Lung (tissue), 12 donors: ENCODE data around the gene CCL27. TPM values are rescaled to one million over a fixed set of nuclear protein-coding genes. Genes with fewer than 3 reads are reported as not detected.

Experiments
- ATAC-seq: fragments of 200-7000 bp; cut with Tn5 transposase; one replicate; pipeline ENCODE4 v1.9.1; 2020; ENCODE audit warnings: moderate number of reproducible peaks; ENCODE audit not compliant: insufficient read depth, low FRiP score
- DNase-seq, 3 donors: peaks; one replicate each; pipeline ENCODE4 v3.0.0-alpha.2; 2013 to 2017
- H3K27ac ChIP-seq, 2 donors: one replicate each; pipeline ENCODE4 v1.5.1; 2013; ENCODE audit warnings: mild to moderate bottlenecking in 2 of 2, moderate library complexity in 2 of 2, control low read depth in 1 of 2, inconsistent platforms in 1 of 2, low read depth in 1 of 2, low read length in 1 of 2
- H3K27me3 ChIP-seq, 3 donors: one replicate each; pipeline ENCODE4 v1.5.1; 2013; ENCODE audit warnings: low read length in 2 of 3; ENCODE audit not compliant: control insufficient read depth in 3 of 3, insufficient read depth in 3 of 3
- H3K36me3 ChIP-seq, 4 donors: one replicate each; pipeline ENCODE4 v1.5.1; 2013; ENCODE audit warnings: low read length in 4 of 4, mild to moderate bottlenecking in 1 of 4, moderate library complexity in 1 of 4; ENCODE audit not compliant: control insufficient read depth in 4 of 4, insufficient read depth in 4 of 4
- H3K4me1 ChIP-seq, 5 donors: one replicate each; pipeline ENCODE4 v1.5.1; 2013; ENCODE audit warnings: low read length in 5 of 5, mild to moderate bottlenecking in 2 of 5, moderate library complexity in 1 of 5; ENCODE audit not compliant: control insufficient read depth in 5 of 5, insufficient read depth in 5 of 5
- H3K4me3 ChIP-seq: one replicate; pipeline ENCODE4 v1.5.1; 2013; ENCODE audit warnings: mild to moderate bottlenecking, control low read depth, moderate library complexity
- H3K9ac ChIP-seq, 2 donors: one replicate each; pipeline ENCODE4 v1.5.1; 2013; ENCODE audit warnings: low read length in 2 of 2, control low read depth in 1 of 2; ENCODE audit not compliant: insufficient read depth in 1 of 2
- H3K9me3 ChIP-seq, 4 donors: one replicate each; pipeline ENCODE4 v1.5.1; 2013; ENCODE audit warnings: low read length in 3 of 4, mild to moderate bottlenecking in 1 of 4, moderate library complexity in 1 of 4; ENCODE audit not compliant: control insufficient read depth in 4 of 4, insufficient read depth in 3 of 4
- WGBS, 2 donors: extraction: QIAGEN DNeasy Blood & Tissue Kit; methylation state at CpG; one replicate each; pipeline ENCODE4 v1.1.7; 2013; 5-methylcytosine and 5-hydroxymethylcytosine counted together
- polyA plus RNA-seq, 2 donors: library from polyadenylated mRNA; stranded (reverse); fragments of 200-250 nt; gene quantifications; one replicate each; pipeline ENCODE4 v1.2.1, GENCODE V29; 2013
- total RNA-seq, 2 donors: library from RNA; depleted of rRNA in 1 of 2; stranded (reverse); fragments of >200 nt in 1 of 2; gene quantifications; one replicate each; pipeline ENCODE4 v1.2.1, GENCODE V29; 2014 to 2021
- TF ChIP-seq, protein P1 (sequence below): IDR thresholded peaks from 2 replicates; pipeline ENCODE4 v1.5.1; 2012; ENCODE audit warnings: mild to moderate bottlenecking; ENCODE audit errors: control extremely low read depth, extremely low read depth
- donor health status: control.
- donor health status: control.
- donor health status: Bipolar disorder and iron deficiency.
- donor health status: healthy.
- donor health status: DM: yes; HTN: yes; CAD: no.

Gene CCL27
- total and polyA plus RNA-seq, 4 donors: 0.05 to 0.55 TPM; not detected in 2

DNA sequence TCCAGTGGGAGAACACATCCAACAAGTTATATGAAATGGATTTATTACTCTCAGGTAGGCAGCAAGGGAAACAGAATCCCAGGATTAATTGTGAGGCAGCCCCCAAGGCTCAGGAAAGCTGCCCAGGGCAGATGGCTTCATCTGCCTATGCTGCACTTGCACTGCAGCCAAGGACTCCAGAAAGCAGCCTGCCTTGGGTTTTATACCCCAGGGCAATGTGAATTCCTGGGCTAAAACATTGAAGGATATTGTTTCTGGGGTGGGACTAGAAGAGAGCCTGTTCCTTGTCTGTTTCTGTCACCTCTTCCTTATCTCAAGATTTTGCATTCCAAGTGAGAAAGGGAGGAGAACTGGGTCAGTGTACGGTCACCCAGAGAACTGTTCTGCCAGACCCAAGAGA lies 8.8 kb upstream of the CCL27 start:
- Histone ChIP-seq H3K9ac (no peak overlapping the region), H3K9me3 (peaks cover 0 to 3% (median 1%) of the 10 kb centered on the region in 4 donors), H3K4me1 (peaks cover 0 to 2% (median 0%) of the 10 kb centered on the region in 5 donors), H3K4me3 (no peak overlapping the region), H3K36me3 (peaks cover 0 to 22% (median 3%) of the 10 kb centered on the region in 4 donors), H3K27ac (no peak overlapping the region), H3K27me3 (no peaks in the 10 kb centered on the region)
- ATAC-seq (no peak), DNase-seq (no peak)
- TF ChIP-seq, protein P1, sequence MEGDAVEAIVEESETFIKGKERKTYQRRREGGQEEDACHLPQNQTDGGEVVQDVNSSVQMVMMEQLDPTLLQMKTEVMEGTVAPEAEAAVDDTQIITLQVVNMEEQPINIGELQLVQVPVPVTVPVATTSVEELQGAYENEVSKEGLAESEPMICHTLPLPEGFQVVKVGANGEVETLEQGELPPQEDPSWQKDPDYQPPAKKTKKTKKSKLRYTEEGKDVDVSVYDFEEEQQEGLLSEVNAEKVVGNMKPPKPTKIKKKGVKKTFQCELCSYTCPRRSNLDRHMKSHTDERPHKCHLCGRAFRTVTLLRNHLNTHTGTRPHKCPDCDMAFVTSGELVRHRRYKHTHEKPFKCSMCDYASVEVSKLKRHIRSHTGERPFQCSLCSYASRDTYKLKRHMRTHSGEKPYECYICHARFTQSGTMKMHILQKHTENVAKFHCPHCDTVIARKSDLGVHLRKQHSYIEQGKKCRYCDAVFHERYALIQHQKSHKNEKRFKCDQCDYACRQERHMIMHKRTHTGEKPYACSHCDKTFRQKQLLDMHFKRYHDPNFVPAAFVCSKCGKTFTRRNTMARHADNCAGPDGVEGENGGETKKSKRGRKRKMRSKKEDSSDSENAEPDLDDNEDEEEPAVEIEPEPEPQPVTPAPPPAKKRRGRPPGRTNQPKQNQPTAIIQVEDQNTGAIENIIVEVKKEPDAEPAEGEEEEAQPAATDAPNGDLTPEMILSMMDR: no peak
- WGBS, 2 donors: 74 to 86% methylated on average over 1 of the region's 1 CpG

DNA sequence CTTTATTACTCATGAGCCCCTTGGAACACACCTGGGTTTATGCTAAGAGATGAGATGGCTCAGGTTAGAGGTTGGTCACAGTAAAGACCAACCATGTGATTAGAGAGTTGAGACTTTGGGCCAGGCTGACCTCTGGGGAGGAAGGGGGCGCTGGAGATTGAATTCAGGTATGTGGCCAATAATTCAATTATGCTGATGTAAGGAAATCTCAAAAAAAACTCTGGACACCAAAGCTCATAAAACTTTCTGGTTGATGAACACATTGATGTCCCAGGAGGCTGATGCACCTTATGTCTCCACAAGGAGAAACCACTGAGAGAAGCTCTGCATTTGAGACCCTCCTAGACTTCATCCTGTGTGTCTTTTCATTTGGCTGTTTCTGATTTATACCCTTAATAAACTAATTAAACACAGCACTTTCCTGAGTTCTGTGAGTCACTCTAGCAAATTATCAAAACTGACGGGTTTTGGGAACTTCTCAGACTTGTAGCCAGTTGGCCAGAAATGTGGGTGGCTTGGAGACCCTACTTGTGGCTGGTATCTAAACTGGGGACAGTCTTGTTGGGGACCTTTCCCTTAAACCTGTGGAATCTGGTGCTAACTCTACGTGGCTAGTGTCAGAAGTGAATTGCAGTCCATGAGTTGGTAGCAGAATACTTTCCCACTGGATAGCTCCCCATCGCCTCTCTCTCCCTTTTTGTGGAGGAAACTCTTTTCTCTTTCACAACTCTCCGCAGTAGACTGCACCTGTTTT lies 7.5 kb upstream of the CCL27 start:
- no peak overlapping the region for H3K4me3 ChIP-seq
- peaks cover 0 to 3% (median 1%) of the 10 kb centered on the region in 4 donors for H3K9me3 ChIP-seq
- H3K9ac ChIP-seq: no peak overlapping the region
- H3K4me1 ChIP-seq: peaks cover 0 to 2% (median 0%) of the 10 kb centered on the region in 5 donors
- no peak for ATAC-seq
- H3K27me3 ChIP-seq: no peaks in the 10 kb centered on the region
- no peak for DNase-seq
- 92 to 94% methylated on average over 5 of the region's 5 CpGs for WGBS, 2 donors
- no peak overlapping the region for H3K27ac ChIP-seq
- TF ChIP-seq, protein P1: no peak
- H3K36me3 ChIP-seq: peaks cover 0 to 22% (median 3%) of the 10 kb centered on the region in 4 donors

DNA sequence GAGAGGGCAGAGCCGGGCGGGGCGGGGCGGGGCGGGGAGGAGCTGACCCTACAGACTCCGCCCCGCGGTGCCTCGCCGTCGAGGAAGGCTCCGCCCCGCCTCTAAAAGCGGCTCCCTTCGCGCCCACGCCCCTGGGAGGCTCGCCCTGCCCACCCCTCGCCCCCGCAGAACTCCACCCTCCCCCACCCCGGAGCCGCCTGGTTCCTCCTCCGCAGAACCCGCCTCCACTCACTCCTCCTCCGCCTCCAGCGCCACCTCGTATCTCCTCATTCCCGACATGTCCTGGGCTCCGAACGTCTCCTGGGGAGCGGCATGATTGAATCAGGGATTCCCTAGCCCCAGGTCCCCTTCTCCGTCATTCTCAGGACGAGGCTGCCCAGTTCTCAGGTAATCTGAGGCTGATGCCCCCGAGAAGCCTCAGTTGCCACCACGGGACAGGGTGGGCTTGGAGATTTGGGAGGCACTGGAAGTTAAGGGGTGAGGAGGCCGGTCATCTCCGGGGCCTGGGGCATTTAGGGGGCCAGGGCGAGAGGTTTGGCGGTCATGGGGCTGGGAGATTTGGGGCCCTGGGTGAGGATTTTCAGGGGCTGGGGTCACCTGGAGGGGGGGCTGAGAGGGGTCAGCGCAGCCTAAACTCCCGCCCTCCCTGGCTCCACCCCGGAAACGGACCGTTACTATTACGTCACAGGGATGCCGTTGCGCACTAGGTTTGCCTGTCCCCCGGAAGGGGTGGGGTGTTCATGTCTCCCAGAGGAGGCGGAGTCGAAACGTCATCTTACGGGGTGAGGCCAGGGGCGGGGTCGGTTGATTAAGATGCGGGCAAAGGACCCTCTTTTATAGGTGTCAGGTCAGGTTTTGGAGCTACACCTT lies 3.2 kb upstream of the CCL27 start:
- Histone ChIP-seq H3K4me1 (peaks cover 0 to 7% (median 0%) of the 10 kb centered on the region in 5 donors), H3K4me3 (peak overlapping the region; percentile 53), H3K36me3 (peaks cover 1 to 22% (median 8%) of the 10 kb centered on the region in 4 donors), H3K9me3 (peaks cover 0 to 3% (median 1%) of the 10 kb centered on the region in 4 donors), H3K9ac (peak overlapping the region; percentile 82 to 97), H3K27ac (peak overlapping the region; percentile 96), H3K27me3 (no peaks in the 10 kb centered on the region)
- ATAC-seq: peak; percentile 92
- 2 to 3% methylated on average over 39 to 55 of the region's 55 CpGs for WGBS, 2 donors
- TF ChIP-seq, protein P1: no peak
- DNase-seq: peak; percentile 97 to 98 (median 98)
